GM19043 (cell line): ENCODE measurements around the gene TRIM41.
"Not testable (repeated sequence)": the region's sequence is repeated elsewhere in the genome, so short reads cannot be mapped to it uniquely, and the experiment has no call there.

ENCODE experiments used
- ATAC-seq: cut with Tn5 transposase; IDR thresholded peaks from one replicate; pipeline ENCODE4 v1.9.1; 2021; ENCODE audit warnings: low read depth; ENCODE audit not compliant: unreplicated experiment

TRIM41 gene

DNA sequence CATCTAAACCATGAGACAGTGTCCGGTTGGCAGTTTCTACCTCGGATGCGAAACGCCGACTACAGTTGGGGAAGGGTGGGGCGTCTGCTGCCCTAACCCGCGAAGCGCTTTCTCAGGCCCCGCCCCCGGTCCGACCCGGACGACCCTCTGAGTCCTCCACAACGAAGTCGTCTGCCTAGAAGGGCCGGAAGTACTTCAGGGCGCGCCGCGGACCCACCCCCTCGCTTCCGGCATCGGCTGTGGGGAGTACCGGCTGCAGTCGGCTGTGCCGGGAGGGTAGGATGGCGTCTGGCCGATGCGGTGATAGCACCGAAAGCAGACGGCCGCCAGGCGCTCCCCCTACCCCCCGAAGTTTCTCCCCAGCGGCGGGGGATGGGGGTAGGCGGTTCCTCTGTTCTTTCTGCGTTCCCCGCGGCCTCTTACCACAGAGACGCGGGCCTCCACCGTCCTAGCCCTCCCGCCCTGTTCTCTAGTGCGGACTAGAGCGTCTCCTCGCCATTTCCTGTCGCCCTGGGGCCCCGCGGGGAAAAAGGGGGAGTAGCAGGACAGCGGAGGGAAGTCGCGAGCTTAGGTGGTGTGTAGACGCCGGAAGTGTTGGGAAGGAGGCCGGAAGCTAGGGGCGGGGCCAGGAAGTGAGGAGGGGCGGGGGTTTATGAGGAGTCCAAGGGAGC lies at the start of gene TRIM41:
Gene TRIM41 (plus strand): TSS at position 224 of the 671 bp plus-strand sequence. CDS start 719 bp downstream, outside the sequence.
- peak; percentile 66 for ATAC-seq

DNA sequence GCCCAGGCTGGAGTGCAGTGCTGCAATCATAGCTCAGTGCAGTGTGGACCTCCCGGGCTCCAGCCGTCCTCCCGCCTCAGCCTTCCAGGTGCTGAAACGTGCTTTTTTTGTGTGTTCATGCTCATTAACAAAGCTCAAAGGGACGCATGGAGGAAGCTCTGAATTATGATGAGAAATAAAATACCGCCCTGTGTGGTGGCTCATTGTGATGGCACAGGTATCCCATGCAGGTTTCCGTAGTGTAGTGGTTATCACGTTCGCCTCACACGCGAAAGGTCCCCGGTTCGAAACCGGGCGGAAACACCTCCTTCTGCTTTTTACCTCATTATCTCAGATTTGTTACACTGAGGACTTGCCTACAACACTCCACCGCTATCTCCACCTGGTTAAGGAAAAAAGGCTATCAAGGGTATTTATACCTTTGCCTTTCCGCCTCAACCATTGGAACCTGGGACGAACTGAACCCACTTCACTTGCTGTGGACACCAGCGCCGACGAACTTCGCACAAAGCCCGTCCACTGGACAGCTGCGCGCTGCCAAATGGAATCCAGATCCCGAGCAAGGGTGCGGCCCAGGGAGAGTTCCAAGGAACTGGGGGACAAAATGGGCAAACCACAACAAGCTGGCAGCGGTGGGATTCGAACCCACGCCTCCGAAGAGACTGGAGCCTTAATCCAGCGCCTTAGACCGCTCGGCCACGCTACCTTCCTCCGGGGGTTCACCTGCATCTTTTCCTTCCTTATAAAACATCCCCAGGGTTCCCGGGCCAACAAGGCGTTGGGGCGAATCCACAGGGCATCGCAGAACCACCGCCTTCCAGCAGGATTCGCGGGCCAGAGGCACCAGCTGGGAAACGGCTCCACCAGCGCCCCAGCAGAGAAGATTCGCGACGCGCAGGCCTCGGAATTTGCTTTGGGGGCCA lies 49.4 kb upstream of the TRIM41 start:
- peak; percentile 41 for ATAC-seq

DNA sequence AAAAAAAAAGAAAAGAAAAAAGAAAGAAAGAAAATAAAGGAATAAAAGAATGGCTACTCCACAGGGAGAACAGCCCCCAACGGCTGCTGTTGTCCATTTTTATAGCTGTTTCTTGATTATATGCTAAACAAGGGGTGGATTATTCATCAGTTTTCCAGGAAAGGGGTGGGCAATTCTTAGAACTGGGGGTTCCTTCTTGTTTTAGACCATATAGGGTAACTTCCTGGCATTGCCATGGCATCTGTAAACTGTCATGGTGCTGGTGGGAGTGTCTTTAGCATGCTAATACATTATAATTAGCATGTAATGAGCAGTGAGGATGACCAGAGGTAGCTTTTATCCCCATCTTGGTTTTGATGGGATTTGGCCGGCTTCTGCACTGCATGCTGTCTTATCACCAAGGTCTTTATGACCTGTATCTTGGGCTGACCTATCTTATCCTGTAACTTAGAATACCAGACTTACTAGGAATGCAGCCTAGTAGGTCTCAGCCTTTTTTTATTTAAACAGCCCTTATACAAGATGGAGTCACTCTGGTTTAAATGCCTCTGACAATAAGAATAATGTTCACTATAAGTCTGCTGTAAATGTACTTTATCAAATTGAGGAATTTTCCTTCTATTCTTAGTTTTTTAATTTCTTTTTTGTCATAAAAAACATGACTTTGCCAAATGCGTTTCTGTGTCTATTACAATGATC lies 46.7 kb upstream of the TRIM41 start:
- no peak for ATAC-seq

- not testable (repeated sequence) for ATAC-seq
Measured at GRCh38 chr5:181177559-181177958, 45.5 kb upstream of the TRIM41 start.

- peak; percentile 60 for ATAC-seq
Measured at GRCh38 chr5:181181650-181182565, 41.2 kb upstream of the TRIM41 start.

DNA sequence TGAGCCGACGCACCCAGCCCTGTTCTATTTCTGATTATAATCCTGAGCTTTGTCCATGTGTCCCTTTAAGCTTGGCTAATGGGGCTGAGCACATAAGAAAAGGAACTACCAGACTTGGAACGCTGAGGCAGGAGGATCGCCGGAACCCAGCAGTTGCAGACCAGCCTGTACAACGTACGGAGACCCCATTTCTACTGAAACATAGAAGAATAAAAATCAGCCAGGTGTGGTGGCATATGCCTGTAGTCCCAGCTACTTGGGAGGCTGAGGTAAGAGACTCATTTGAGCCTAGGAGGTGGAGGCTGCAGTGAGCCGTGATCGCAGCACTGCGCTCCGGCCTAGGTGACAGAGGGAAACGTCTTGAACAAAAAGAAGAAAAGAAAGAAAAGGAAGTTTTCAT lies 40.4 kb upstream of the TRIM41 start:
- ATAC-seq, result no peak

- no peak for ATAC-seq
Measured at GRCh38 chr5:181184845-181185216, 38.2 kb upstream of the TRIM41 start.

GRCh38 chr5:181185560-181185959 lies 37.5 kb upstream of the TRIM41 start:
- ATAC-seq, result no peak

DNA sequence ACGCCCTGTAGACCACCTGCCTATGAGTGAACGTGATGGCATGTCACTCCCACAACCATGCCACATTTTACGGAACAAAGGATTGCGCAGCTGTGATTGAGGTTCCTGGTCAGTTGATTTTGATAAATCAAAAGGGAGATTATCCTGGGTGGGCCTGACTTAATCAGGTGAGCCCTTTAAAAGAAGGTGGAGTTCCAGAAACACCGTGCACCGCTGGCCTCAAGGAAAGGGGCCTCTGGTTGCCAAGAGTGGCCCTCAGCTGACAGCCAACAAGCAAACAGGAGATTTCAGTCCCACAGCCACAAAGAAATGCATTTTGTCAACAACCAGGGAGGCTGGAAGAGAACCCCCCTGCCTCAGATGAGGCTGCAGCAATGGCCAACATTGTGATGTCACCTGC lies 37.1 kb upstream of the TRIM41 start:
- no peak for ATAC-seq

DNA sequence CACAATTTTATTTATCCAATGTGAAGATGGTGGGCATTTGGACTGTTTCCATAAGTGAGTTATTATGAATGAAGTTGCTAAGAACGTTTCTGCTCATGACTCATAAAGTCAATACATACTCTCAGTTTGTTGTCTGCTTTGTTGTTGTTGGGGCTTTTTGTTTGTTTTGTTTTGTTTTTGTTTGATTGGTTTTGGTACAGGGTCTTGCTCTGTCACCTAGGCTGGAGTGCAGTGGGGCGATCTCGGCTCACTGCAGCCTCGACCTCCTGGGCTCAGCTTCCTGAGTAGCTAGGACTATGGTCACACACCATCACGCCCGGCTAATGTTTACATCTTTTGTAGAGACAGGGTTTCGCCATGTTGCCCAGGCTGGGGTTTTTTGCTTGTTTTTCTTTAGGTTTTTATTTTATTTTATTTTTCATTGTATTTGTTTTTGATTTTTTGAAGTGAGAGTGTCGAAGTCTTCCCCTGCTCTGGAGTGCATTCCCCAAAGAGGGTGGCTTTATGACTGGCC lies 36.0 kb upstream of the TRIM41 start:
- ATAC-seq, result no peak

GRCh38 chr5:181187500-181188213 lies 35.4 kb upstream of the TRIM41 start:
- ATAC-seq, result no peak

- no peak for ATAC-seq
Measured at GRCh38 chr5:181188700-181189362, 34.2 kb upstream of the TRIM41 start.

- no peak for ATAC-seq
Measured at GRCh38 chr5:181189363-181189961, 33.6 kb upstream of the TRIM41 start.

- no peak for ATAC-seq
Measured at GRCh38 chr5:181189962-181190710, 32.9 kb upstream of the TRIM41 start.

GRCh38 chr5:181190711-181191525 lies 32.2 kb upstream of the TRIM41 start:
- ATAC-seq, result peak; percentile 6

DNA sequence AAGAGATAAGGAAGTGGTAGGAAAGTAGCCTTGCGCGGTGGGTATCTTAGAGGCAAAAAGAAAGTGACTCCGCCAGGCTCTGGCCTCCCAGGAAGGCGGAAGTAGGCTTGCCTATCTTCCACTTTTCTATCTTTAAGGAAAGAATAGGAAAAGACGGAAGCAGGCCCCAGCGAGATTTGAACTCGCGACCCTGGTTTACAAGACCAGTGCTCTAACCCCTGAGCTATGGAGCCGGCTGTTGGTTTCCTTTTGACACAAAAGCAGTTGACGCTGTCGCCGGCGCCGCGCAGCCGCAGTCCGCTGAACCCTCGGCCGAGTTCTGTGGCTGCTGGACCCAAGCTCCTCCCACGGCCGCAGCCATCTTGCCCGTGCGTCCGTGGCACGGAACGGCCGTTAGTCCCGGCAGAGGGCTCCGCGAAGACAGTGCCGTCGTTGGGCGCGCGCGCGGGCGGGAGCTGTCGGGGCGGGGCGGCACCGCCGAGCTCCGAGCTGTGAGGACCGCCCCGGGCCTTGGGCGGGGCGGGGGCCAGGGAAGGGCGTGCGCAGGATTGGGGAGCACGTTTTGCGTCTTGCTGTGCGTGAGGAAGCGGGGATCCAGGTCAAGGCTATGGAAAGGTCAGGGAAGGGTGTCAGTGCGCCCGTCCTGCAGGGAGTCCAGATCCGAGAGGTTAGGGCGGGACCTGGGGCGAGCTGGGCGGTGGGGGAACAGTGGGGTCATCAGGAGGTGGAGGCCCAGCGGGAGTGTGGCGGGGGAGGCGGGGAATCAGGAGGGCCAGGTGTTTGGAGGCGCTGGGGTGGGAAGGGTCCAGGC lies 31.4 kb upstream of the TRIM41 start:
- peak; percentile 44 for ATAC-seq
